Lower lobe of right lung (tissue), 2 donors: ENCODE results near the gene PLB1. TPM values are rescaled to one million over a fixed set of nuclear protein-coding genes. Genes with fewer than 3 reads are reported as not detected.

Experiments
- ATAC-seq, 2 donors: fragments of 200-7000 bp; cut with Tn5 transposase; one replicate each; pipeline ENCODE4 v1.9.1; 2020 to 2022; ENCODE audit warnings: mild to moderate bottlenecking in 2 of 2, moderate library complexity in 2 of 2
- DNase-seq: peaks from one replicate; pipeline ENCODE4 v3.0.0-alpha.2; 2020
- H3K27ac ChIP-seq: fragments of 200-600 bp; one replicate; pipeline ENCODE4 v1.8.0; 2022
- H3K27me3 ChIP-seq: fragments of 200-600 bp; one replicate; pipeline ENCODE4 v1.8.0; 2022; ENCODE audit warnings: low read depth
- H3K36me3 ChIP-seq: fragments of 200-600 bp; one replicate; pipeline ENCODE4 v1.8.0; 2022; ENCODE audit warnings: mild to moderate bottlenecking
- H3K4me1 ChIP-seq: fragments of 200-600 bp; one replicate; pipeline ENCODE4 v1.8.0; 2022
- H3K4me3 ChIP-seq: fragments of 200-600 bp; one replicate; pipeline ENCODE4 v1.8.0; 2022; ENCODE audit warnings: mild to moderate bottlenecking
- H3K9me3 ChIP-seq: fragments of 200-600 bp; one replicate; pipeline ENCODE4 v1.8.0; 2022
- intact Hi-C: fragments of 100-400 bp; cut with DNase I; formaldehyde crosslinking; loops from one replicate; pipeline ENCODE4 v1.11.0; 2022
- total RNA-seq: library from RNA; stranded (reverse); fragmentation: NEBNext Ultra II Directional; extraction: Animal tissue kit (Norgen Biotek cat#: 25700); gene quantifications from one replicate; pipeline ENCODE4 v1.2.1, GENCODE V29; 2021
- TF ChIP-seq, protein P1 (sequence below): fragments of 200-600 bp; IDR thresholded peaks from one replicate; pipeline ENCODE4 v1.8.0; 2022; ENCODE audit warnings: antibody characterized with exemption, mild to moderate bottlenecking
- donor health status: DM: no; HTN: yes; CAD: no; lungs with severe emphysema.

PLB1 gene
- total RNA-seq, 1 donor from 2014 or later = 5.5 TPM

DNA sequence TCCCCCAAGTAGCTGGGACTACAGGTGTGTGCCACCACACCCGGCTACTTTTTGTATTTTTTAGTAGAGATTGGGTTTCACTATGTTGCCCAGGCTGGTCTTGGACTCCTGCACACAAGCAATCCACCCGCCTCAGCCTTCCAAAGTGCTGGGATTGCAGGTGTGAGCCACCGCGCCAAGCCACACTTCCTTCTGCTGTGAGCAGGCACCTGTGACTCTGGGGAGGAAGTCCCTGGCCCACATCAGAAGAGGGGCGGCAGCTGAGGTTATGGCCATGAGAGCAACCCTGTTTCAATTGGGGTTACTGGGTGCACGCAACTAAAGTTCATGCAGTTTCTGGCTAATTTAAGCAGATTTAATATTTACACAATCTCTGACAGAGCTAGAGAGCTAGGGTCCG is 91.0 kb downstream of the PLB1 start:
- H3K4me1 ChIP-seq = no peaks in the 10 kb centered on the region
- DNase-seq = no peak
- no peak for ATAC-seq
- H3K36me3 ChIP-seq = no peaks in the 10 kb centered on the region
- H3K27ac ChIP-seq = no peak overlapping the region
- TF ChIP-seq, protein P1, sequence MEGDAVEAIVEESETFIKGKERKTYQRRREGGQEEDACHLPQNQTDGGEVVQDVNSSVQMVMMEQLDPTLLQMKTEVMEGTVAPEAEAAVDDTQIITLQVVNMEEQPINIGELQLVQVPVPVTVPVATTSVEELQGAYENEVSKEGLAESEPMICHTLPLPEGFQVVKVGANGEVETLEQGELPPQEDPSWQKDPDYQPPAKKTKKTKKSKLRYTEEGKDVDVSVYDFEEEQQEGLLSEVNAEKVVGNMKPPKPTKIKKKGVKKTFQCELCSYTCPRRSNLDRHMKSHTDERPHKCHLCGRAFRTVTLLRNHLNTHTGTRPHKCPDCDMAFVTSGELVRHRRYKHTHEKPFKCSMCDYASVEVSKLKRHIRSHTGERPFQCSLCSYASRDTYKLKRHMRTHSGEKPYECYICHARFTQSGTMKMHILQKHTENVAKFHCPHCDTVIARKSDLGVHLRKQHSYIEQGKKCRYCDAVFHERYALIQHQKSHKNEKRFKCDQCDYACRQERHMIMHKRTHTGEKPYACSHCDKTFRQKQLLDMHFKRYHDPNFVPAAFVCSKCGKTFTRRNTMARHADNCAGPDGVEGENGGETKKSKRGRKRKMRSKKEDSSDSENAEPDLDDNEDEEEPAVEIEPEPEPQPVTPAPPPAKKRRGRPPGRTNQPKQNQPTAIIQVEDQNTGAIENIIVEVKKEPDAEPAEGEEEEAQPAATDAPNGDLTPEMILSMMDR = no peak
- no peaks in the 10 kb centered on the region for H3K9me3 ChIP-seq
- H3K4me3 ChIP-seq = no peak overlapping the region
- H3K27me3 ChIP-seq = no peaks in the 10 kb centered on the region
- intact Hi-C loops = no loop called here

DNA sequence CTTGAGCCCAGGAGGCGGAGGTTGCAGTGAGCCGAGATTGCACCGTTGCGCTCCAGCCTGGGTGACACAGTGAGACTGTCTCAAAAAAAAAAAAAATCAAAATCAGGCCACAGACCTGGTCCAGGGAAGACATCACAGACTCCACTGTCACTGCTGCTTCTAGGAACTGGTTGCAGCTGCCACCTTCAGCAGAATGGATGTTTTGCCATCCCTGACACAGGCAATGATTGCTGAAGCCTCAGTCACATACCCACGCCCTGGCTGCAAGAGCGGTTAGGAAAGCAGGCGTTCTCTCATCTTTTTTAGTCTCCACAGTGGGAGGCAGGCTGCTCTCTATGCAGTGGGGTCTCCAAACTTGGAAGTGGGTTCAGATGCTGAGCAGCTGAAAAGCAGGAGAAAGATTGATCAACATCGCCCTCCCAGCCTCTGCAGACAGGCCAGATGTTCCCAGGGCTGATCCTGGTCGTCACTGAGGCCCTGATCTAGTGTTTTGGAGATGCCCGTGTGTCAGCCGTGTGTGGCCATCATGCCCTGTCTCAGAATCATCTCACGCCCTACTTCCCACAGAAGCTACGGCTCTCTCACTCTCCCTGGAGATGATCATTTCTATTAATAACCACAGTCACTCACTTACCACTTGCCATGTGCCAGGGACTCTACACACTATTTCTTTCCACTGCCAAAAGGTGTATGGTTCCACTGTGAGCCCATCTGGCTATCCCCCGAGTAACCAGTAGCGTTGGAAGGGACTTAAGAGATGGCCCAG is 91.8 kb downstream of the PLB1 start:
- H3K27ac ChIP-seq = no peak overlapping the region
- TF ChIP-seq, protein P1 = no peak
- DNase-seq (no peak), ATAC-seq (no peak)
- no peaks in the 10 kb centered on the region for H3K9me3 ChIP-seq
- no peaks in the 10 kb centered on the region for H3K4me1 ChIP-seq
- H3K36me3 ChIP-seq = no peaks in the 10 kb centered on the region
- intact Hi-C loops = no loop called here
- H3K27me3 ChIP-seq = no peaks in the 10 kb centered on the region
- H3K4me3 ChIP-seq = no peak overlapping the region

DNA sequence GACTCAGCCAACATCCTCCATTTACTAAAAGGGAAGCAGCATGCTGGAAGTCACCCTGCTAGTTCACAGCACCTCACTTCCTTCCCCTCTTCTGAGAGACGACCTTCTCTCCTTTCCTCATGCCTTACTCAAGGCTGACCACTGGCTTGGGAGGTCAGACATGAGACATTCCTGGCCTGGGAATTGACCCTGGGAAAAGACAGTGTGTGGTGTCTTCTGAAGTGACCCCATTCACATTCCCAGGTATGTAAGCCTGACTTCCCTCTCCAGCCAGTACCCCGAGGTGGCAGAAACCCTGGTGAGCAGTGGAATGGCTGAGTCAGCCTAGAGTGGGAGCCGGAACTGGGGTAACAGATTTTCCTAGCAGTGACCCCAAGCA is 92.4 kb downstream of the PLB1 start:
- H3K9me3 ChIP-seq = no peaks in the 10 kb centered on the region
- H3K36me3 ChIP-seq = no peaks in the 10 kb centered on the region
- TF ChIP-seq, protein P1 = no peak
- ATAC-seq (peak in 1 of 2 donors; percentile 45), DNase-seq (no peak)
- H3K4me1 ChIP-seq = no peaks in the 10 kb centered on the region
- intact Hi-C loops = no loop called here
- no peak overlapping the region for H3K4me3 ChIP-seq
- H3K27me3 ChIP-seq = no peaks in the 10 kb centered on the region
- no peak overlapping the region for H3K27ac ChIP-seq

DNA sequence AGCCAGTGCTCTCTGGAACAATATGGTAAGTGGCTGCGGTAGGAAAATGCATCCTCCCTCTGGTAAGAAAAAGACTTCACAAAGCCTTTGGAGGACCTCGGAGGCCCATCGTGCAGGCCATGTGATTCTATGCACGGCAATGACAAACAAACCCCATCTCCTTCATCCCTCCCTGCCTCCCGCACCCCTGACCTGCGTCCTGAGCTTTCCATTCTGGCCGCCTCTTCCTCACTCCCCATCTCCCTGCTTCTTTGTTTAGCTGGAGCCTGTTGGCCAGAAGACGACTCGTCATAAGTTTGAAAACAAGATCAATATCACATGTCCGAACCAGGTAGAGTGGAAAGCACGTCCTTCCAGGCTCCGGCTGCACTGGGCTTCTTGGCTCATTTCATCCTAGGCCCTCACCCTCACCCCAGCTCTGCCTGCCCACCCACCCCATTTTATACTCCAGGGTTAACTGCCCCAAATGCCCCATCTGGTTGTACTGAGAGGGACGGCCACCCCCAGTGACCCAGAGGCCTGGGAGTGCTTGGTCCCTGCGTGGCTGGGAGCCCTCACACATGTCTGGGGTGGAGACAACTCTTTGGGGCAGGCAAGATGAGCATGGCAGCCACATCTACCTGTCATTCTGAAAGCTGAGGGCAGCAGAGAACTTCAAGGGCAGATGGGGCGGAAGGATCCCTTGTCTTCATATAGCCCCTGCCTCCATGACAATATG is 94.0 kb downstream of the PLB1 start:
- H3K4me1 ChIP-seq = peaks cover 11% of the 10 kb centered on the region
- TF ChIP-seq, protein P1 = no peak
- H3K36me3 ChIP-seq = no peaks in the 10 kb centered on the region
- no peaks in the 10 kb centered on the region for H3K27me3 ChIP-seq
- ATAC-seq (no peak), DNase-seq (no peak)
- no peak overlapping the region for H3K27ac ChIP-seq
- no peaks in the 10 kb centered on the region for H3K9me3 ChIP-seq
- intact Hi-C loops = loop anchor here (10.0 kb wide), 1 partner anchor 165 kb away; the partner anchor contains the start of gene PPP1CB
- no peak overlapping the region for H3K4me3 ChIP-seq

DNA sequence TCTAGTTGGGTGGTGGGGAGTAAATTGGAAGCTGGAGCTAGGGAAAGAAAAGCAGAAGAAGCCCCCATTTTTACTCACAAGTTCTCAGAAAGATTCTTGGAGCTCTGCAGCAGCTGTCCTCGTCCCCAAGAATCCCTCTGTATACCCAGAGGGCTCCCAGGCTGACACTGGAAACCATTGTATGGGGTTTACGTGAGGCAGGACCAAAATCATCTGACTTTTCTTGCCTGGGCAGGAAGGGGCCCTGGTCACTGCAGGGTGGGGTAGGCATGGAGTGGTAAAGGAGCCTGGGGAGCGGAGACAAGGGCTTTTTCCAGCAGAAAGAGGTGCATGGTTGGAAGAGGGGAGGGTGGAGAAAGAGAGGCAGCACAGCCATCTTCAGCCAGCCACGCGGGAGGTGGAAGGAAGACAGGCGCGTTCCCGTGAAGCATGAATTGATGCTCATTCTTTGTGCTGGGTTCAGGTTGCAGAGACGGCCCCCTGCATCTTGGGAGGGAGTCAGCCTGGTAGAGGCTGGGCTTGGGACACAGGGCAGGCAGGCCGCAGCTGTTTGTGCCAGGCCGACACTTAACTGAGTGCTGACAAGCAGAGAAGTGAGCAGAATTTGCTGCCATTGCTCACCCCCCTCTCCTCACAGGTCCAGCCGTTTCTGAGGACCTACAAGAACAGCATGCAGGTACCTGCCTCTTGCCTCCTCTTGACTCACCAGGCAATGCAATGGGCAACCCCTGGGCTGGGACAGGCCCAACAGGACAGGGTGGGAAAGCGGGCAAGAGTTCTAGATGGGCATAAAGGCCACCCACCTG is 94.8 kb downstream of the PLB1 start:
- H3K4me1 ChIP-seq = peaks cover 13% of the 10 kb centered on the region
- H3K9me3 ChIP-seq = no peaks in the 10 kb centered on the region
- H3K27me3 ChIP-seq = no peaks in the 10 kb centered on the region
- no peak overlapping the region for H3K27ac ChIP-seq
- no peak for DNase-seq
- H3K36me3 ChIP-seq = no peaks in the 10 kb centered on the region
- intact Hi-C loops = loop anchor here (10.0 kb wide), 1 partner anchor 164 kb away; the partner anchor contains the start of gene PPP1CB
- H3K4me3 ChIP-seq = no peak overlapping the region
- ATAC-seq = no peak
- TF ChIP-seq, protein P1 = no peak
